DMS53 treated with DMSO at 0.1 percent for 48 hours (cell line): Measurements from ENCODE around the gene ASCC3.
A peak's percentile ranks its signal among the peaks of the same experiment; 100 is the strongest.

Experiments
- DNase-seq: peaks from one replicate; lab custom pipeline; 2025; ENCODE audit not compliant: unreplicated experiment; lab: John Stamatoyannopoulos, UW

The ASCC3 gene

GRCh38 chr6:100509101-100509500, 372.0 kb downstream of the ASCC3 start:
- no peak for DNase-seq

- no peak for DNase-seq
These were observed 374.5 kb downstream of the ASCC3 start for GRCh38 chr6:100506651-100507050.

GRCh38 chr6:100504786-100505737, 376.1 kb downstream of the ASCC3 start:
- DNase-seq = no peak

- DNase-seq = no peak
These were observed 378.0 kb downstream of the ASCC3 start for GRCh38 chr6:100503043-100503705.

GRCh38 chr6:100493206-100493888, 387.8 kb downstream of the ASCC3 start:
- no peak for DNase-seq

GRCh38 chr6:100491952-100492670, 389.0 kb downstream of the ASCC3 start:
- DNase-seq = no peak

- no peak for DNase-seq
These were observed 391.1 kb downstream of the ASCC3 start for GRCh38 chr6:100490065-100490464.

- no peak for DNase-seq
These were observed 392.9 kb downstream of the ASCC3 start for GRCh38 chr6:100488244-100488643.

- DNase-seq = no peak
These were observed 393.5 kb downstream of the ASCC3 start for GRCh38 chr6:100487638-100488037.

GRCh38 chr6:100485268-100485667, 395.9 kb downstream of the ASCC3 start:
- DNase-seq = no peak

- DNase-seq = no peak
These were observed 396.7 kb downstream of the ASCC3 start for GRCh38 chr6:100484474-100484873.

GRCh38 chr6:100482698-100483097, 398.4 kb downstream of the ASCC3 start:
- peak; percentile 76 for DNase-seq

- DNase-seq = peak; percentile 24
These were observed 401.7 kb downstream of the ASCC3 start for GRCh38 chr6:100479179-100480035.

- no peak for DNase-seq
These were observed 405.4 kb downstream of the ASCC3 start for GRCh38 chr6:100475554-100476320.

- no peak for DNase-seq
These were observed 407.9 kb downstream of the ASCC3 start for GRCh38 chr6:100473182-100473581.

GRCh38 chr6:100472674-100473073, 408.5 kb downstream of the ASCC3 start:
- DNase-seq = no peak

- DNase-seq = no peak
These were observed 410.6 kb downstream of the ASCC3 start for GRCh38 chr6:100470422-100471120.

- no peak for DNase-seq
These were observed 411.8 kb downstream of the ASCC3 start for GRCh38 chr6:100469101-100469859.
